HG03045 (cell line): ENCODE measurements around the gene SLCO2A1.

Experiments used
- ATAC-seq: cut with Tn5 transposase; IDR thresholded peaks from one replicate; pipeline ENCODE4 v1.9.1; 2021; ENCODE audit warnings: mild to moderate bottlenecking, moderate library complexity; ENCODE audit not compliant: unreplicated experiment

Gene SLCO2A1

GRCh38 chr3:133935843-133936769, 93.6 kb downstream of the SLCO2A1 start:
- no peak for ATAC-seq

GRCh38 chr3:133934996-133935842, 94.5 kb downstream of the SLCO2A1 start:
- ATAC-seq, result no peak

GRCh38 chr3:133934073-133934970, 95.4 kb downstream of the SLCO2A1 start:
- no peak for ATAC-seq

DNA sequence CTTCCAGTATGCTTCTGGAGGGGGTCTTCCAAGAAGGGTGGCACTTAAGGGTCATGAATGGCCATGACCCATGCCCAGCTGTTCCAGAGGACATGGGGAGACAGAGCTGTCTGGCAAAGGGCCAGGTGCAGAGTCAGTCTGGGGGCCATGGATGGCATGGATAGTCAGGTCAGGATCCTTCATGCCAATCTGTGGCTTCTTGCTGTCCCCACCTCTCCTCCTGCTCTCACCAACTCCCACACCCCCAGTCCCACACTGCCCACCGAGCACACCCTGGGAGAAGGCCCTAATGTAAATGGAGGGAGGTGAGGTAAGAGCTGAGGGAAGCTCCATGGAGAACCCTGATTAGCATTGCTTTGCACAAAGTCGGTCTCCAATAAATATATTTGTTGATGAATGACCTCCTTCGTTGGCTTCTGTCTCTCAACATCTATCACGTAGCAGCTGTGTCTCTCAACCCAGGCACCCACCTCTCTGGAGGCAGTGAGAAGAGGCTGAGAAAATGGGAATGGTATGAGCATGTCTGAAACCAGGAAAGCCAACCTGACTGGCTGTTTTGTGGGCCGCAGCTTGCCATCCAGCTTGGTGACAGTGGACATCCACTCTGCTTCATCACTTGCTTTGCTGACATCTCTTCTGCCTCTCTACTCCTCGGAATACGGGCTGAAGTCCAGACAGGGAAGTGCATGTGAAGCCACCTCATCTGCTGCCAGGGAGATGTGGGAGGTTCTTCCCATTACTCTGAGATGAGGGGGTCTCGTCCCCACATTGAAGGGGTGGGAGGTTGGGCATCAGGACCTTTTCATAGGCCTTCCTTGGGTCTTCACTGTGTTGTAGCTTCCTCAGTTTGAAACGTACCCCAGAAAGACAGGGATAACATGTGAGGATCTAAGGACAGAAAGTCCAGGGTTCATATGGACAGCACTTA, 96.4 kb downstream of the SLCO2A1 start:
- ATAC-seq, result no peak

DNA sequence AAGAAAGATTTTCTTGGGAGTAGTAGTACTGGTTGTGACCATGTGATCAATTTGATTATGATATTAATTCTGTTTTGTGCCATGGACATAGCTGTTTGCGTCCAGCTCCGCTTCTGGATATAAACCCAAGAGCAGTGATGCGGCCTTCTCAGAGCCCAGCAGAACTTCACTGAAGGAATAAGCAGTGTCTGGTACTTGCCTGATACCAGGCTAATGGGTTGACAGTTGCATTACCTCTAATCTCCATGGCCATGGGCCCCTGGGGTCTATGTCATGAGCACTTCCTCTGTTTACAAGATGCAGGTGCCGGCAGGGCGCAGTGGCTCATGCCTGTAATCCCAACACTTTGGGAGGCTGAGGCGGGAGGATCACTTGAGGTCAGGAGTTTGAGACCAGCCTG, 97.7 kb downstream of the SLCO2A1 start:
- no peak for ATAC-seq

DNA sequence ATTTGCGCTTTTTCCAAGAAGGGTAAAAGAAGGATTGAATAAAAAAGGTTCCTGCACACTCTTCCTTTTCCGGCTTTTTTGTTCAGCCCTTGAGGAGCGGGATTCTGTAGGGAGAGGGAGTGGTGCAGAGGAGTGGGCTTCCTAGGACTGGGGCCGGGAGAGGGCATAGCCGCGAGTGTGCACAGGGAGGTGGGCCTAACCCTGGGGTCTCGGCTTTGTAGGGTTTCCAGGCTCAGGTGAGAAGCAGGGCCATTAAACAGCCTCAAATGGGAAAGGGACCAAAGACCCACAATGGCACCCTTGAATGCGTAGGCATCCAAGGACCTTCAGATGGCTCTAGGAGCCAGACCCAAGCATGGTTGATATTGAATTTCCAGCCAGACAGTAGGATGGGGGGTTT, 98.6 kb downstream of the SLCO2A1 start:
- ATAC-seq, result no peak

- no peak for ATAC-seq
These were observed 99.3 kb downstream of the SLCO2A1 start for GRCh38 chr3:133930341-133930933.

DNA sequence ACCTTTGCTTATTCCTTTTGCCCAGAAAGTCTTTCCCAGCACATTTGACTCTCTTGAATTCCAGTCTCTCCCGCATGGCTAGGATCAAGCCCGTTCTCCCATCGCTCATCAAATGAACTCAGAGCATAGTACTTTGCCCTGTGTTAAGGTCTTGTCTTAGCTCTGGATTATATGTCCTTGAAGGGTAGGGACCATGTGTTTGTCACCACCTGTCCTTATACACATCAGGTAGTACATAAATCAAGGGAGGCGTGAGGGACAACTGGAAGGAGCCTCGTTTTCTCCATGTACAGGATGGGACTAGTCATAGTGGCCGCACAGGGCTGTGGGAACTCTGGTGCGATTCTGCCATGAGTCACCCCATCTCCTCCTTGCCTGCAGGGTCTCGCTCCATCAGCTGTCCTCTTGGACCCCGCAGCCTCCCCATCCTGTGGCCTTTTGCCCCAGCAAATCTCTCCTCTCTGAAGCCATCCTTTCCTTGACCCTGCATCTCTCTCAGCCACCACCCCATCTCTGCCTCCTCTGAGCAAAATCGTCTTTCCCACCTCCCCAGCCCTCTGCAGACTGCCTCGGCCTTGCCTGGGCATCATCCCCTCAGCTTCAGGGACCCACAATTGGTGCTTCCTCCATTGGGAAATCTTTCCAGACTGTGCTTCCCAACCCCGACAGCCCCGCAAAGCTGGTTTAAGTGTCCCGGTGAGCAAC, 100.7 kb downstream of the SLCO2A1 start:
- ATAC-seq, result no peak

DNA sequence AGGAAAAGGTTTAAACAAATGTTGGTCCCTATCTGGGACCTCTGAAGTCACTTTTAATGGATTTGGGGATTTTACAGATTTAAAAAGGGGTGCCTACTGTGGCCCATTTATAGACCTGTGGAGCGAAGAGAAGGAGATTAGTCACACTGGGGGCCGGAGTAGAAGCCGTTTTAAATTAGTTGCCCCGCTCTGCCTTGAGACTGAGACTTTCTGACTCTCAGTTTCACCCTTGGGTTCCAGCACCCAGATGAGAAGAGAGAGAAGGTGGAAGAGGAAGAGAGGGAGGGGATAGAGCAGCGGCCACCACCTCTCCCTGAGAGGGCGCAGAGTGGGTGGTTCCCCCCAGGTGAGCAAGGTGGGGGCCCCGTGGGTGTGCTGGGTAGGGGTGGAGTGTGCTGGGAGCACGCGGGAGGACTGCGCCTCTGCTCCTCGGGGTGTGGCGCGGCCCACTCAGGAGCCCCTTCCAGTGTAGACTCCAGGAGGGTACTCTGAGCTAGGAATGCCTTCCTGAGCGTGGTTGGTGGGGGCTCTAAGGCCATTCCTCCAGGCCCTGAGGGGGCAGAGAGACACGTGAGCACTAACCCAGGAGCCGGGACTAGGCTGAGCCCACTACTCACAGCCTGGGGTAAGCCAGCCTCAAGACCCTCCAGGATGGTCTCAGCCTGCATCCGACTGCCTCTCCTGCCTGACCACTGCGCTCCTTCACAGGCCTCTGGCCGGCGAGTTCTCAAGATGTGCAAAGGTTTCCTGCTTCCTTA, 101.4 kb downstream of the SLCO2A1 start:
- no peak for ATAC-seq

DNA sequence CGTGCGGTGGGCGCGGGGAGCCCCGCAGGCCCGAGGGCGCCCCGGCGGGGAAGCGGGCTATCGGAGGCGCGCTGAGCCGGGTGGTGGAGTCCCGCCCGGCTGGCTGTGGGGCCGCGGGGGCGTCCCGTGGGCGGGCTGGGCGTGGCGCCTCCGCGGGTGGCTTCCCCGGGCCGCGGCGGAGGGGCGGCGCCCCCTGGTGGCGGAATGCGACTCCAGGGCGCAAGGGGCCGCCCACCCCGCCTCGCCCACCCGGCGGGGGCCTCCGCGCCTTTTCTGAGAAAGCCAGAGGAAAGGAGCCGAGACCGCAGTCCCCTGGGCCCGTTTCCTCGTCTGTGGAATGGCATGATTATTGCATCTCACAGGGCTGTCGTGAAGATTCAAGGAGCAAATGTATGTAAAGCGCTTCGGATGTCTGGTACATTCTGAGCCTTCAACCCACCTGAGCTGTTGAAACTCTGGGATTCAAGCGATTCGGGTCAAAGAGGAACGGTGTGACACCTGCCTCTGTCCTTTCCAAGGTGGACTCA, 102.1 kb downstream of the SLCO2A1 start:
- ATAC-seq, result peak; percentile 88

DNA sequence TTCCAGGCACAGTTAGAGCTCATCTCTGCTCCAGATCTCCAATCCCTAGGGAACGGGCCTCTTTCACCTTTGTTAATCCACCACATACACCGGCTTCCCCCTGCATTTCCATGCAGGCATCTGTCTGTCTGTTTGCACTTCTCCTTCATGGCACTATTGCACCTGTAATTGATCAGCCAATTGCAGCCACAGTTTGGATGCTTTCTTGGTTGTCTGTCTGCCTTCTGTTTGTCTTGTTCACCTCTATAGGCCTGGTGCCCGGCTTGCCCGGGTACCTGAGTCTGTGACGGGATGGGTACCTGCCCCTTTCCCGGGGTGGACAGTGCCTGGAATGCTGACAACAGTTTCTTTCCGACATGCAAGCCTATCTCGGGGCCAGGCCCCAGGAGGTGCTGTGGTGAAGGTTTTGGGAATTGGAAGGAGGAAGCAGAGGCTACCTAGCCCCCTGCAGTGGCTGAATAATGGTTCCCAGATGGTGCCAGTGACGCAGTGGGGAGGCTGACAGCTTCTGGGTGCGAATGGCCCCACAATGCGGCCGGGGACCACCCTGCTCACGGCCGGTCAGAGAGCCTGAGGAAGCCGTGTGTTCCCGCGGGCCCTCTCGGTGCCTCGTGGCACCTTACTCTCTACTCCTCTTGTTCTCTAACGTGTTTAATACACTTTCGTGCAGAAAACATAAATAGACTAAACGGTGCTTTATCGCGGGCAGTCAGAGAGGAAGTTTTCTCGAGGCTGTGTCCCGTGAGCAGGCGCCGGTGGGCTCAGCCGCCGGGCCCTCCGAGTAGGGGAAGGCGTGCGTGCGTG, 102.8 kb downstream of the SLCO2A1 start:
- peak; percentile 24 for ATAC-seq

- ATAC-seq, result no peak
These were observed 103.6 kb downstream of the SLCO2A1 start for GRCh38 chr3:133925960-133926735.

- ATAC-seq, result no peak
These were observed 105.7 kb downstream of the SLCO2A1 start for GRCh38 chr3:133924041-133924440.

- ATAC-seq, result no peak
These were observed 108.1 kb downstream of the SLCO2A1 start for GRCh38 chr3:133921592-133921991.

GRCh38 chr3:133917144-133917543, 112.6 kb downstream of the SLCO2A1 start:
- no peak for ATAC-seq
